Astrocyte (in vitro differentiated cells and primary cell): ENCODE results near the gene FAM81A.

Experiments used
- CTCF ChIP-seq: IDR thresholded peaks from 2 replicates; pipeline ENCODE4 v1.5.1; 2011; ENCODE audit warnings: low read depth, mild to moderate bottlenecking, inconsistent platforms, low read length, moderate library complexity; ENCODE audit not compliant: insufficient read depth
- EZH2 ChIP-seq: IDR thresholded peaks from 2 replicates; pipeline ENCODE4 v1.6.1; 2012; ENCODE audit warnings: mild to moderate bottlenecking, low read length, inconsistent platforms; ENCODE audit not compliant: insufficient read depth

GRCh38 chr15:59434481-59434880 is 3.5 kb upstream of the FAM81A start:
- TF ChIP-seq CTCF (no peak), EZH2 (no peak)
